K562 (cell line): ENCODE measurements around the gene CPNE9. TPM values are rescaled to one million over a fixed set of nuclear protein-coding genes. Genes with fewer than 3 reads are reported as not detected.

Source experiments
- ATAC-seq: fragments of 200-7000 bp; cut with Tn5 transposase; 3 replicates; pipeline ENCODE4 v1.9.1; 2020; ENCODE audit warnings: moderate library complexity
- BruUV-seq: library from RNA; stranded (reverse); fragments of 400-500 nt; replicated peaks from 2 replicates; lab custom pipeline; 2021; lab: Mats Ljungman, UMichigan
- CTCF ChIA-PET: fragments of 300-600 bp; formaldehyde crosslinking; extraction: SDS; loops from one replicate; lab custom pipeline; 2021; ENCODE audit warnings: low intra/inter-chr PET ratio; lab: Yijun Ruan, JAX
- POLR2A ChIA-PET: fragments of 300-600, 350-650 bp; sonication (Branson Sonifier 250); formaldehyde crosslinking; extraction: SDS; loops from one replicate; lab custom pipeline; 2021; ENCODE audit warnings: antibody characterized with exemption, inconsistent platforms; lab: Yijun Ruan, JAX
- DNase-seq, 4 experiments: peaks; one replicate each; pipeline versions ENCODE4 v3.0.0 to v3.0.0-alpha.2; 2011 to 2018; ENCODE audit warnings: low spot score in 3 of 4, mixed read lengths in 3 of 4; ENCODE audit errors: extremely low read depth in 1 of 4
- FAIRE-seq: peaks from 2 replicates; lab custom pipeline; 2011; peaks lifted over from hg19 to GRCh38; lab: Jason Lieb, UNC
- H2AFZ ChIP-seq: 2 replicates; pipeline ENCODE4 v1.6.0; 2011; ENCODE audit warnings: low read depth, low read length, control low read depth, inconsistent platforms
- H3K27ac ChIP-seq: fragments of 200-600 bp; 3 replicates; pipeline ENCODE4 v1.8.0; 2011; ENCODE audit warnings: low read depth, mild to moderate bottlenecking, control low read depth, inconsistent platforms, low read length, moderate library complexity, mixed read lengths; ENCODE audit errors: extremely low read depth
- H3K27me3 ChIP-seq, 2 experiments: fragments of 300-600 bp in 1 of 2; 2 replicates in 1 of 2; 3 replicates in 1 of 2; pipeline versions ENCODE4 v1.6.0 to v1.8.0; 2011; ENCODE audit warnings: inconsistent platforms in 2 of 2, low read length in 2 of 2, mild to moderate bottlenecking in 1 of 2, mixed read lengths in 1 of 2, moderate library complexity in 1 of 2; ENCODE audit not compliant: control insufficient read depth in 2 of 2, insufficient read depth in 2 of 2
- H3K36me3 ChIP-seq: fragments of 300-600 bp; 3 replicates; pipeline ENCODE4 v1.8.0; 2011; ENCODE audit warnings: mild to moderate bottlenecking, low read length, inconsistent platforms; ENCODE audit not compliant: control insufficient read depth, insufficient read depth
- H3K4me1 ChIP-seq, 2 experiments: fragments of 200-600 bp in 1 of 2; replicated peaks in 1 of 2; 2 replicates in 1 of 2; 3 replicates in 1 of 2; pipeline versions ENCODE4 v1.5.1 to v1.8.0; 2011; ENCODE audit warnings: inconsistent platforms in 2 of 2, low read length in 2 of 2, mild to moderate bottlenecking in 1 of 2, mixed read lengths in 1 of 2, moderate library complexity in 1 of 2; ENCODE audit not compliant: control insufficient read depth in 2 of 2, insufficient read depth in 2 of 2
- H3K4me2 ChIP-seq: 2 replicates; pipeline ENCODE4 v1.6.1; 2011; ENCODE audit warnings: low read length, control low read depth, inconsistent platforms, mixed read lengths; ENCODE audit not compliant: insufficient read depth
- H3K4me3 ChIP-seq: fragments of 200-600 bp; sonication (generic), shearing (Covaris generic); 2 replicates; pipeline ENCODE4 v1.5.1; 2016; ENCODE audit warnings: control low read depth, inconsistent platforms
- H3K79me2 ChIP-seq: fragments of 200-600 bp; 3 replicates; pipeline ENCODE4 v1.8.0; 2011; ENCODE audit warnings: low read length, inconsistent platforms; ENCODE audit not compliant: control insufficient read depth, insufficient read depth
- H3K9ac ChIP-seq, 2 experiments: 2 replicates each; pipeline versions ENCODE4 v1.6.0 to v1.6.1; 2011; ENCODE audit warnings: low read depth in 2 of 2, low read length in 2 of 2, control low read depth in 1 of 2, inconsistent platforms in 1 of 2, mild to moderate bottlenecking in 1 of 2, mixed read lengths in 1 of 2; ENCODE audit not compliant: insufficient read depth in 1 of 2
- H3K9me1 ChIP-seq: one replicate; pipeline ENCODE4 v1.6.0; 2011; ENCODE audit warnings: inconsistent platforms, mild to moderate bottlenecking, low read length, moderate library complexity; ENCODE audit not compliant: control insufficient read depth, insufficient read depth
- H3K9me3 ChIP-seq: replicated peaks from 2 replicates; pipeline ENCODE4 v1.5.1; 2011; ENCODE audit warnings: low read depth, low read length, inconsistent platforms; ENCODE audit not compliant: control insufficient read depth, insufficient read depth
- H4K20me1 ChIP-seq: replicated peaks from 2 replicates; pipeline ENCODE4 v1.6.1; 2011; ENCODE audit warnings: low read length, inconsistent platforms, mixed read lengths; ENCODE audit not compliant: control insufficient read depth, insufficient read depth
- BHLHE40 ChIP-seq: IDR thresholded peaks from 2 replicates; pipeline ENCODE4 v1.6.1; 2011; ENCODE audit warnings: low read length, improper control_type of control experiment
- CHD2 ChIP-seq: IDR thresholded peaks from 2 replicates; pipeline ENCODE4 v1.6.1; 2011; ENCODE audit warnings: low read depth, low read length
- EHMT2 ChIP-seq: fragments of 450-650 bp; IDR thresholded peaks from 2 replicates; pipeline ENCODE4 v1.6.1; 2018; ENCODE audit warnings: antibody characterized with exemption
- ELF4 ChIP-seq: fragments of 450-650 bp; formaldehyde crosslinking; IDR thresholded peaks from 2 replicates; pipeline ENCODE4 v1.4.0; 2022; ENCODE audit warnings: missing genetic modification characterization
- HDGF ChIP-seq: fragments of 450-650 bp; IDR thresholded peaks from 2 replicates; pipeline ENCODE4 v1.6.1; 2016
- OTX1 ChIP-seq: fragments of 450-650 bp; formaldehyde crosslinking; IDR thresholded peaks from 2 replicates; pipeline ENCODE4 v1.4.0; 2022; ENCODE audit warnings: mild to moderate bottlenecking
- SUPT5H ChIP-seq: fragments of 450-650 bp; IDR thresholded peaks from 2 replicates; pipeline ENCODE4 v1.6.1; 2016
- TOE1 ChIP-seq, 2 experiments: fragments of 450-650 bp in 1 of 2; sonication (generic) in 1 of 2; formaldehyde crosslinking in 1 of 2; IDR thresholded peaks; 2 replicates each; pipeline versions ENCODE4 v1.7.1 to v1.8.0; 2016 to 2022; ENCODE audit warnings: borderline replicate concordance in 2 of 2, mild to moderate bottlenecking in 2 of 2, antibody characterized with exemption in 1 of 2, inconsistent platforms in 1 of 2, low read depth in 1 of 2, missing genetic modification reagents in 1 of 2, moderate library complexity in 1 of 2
- WGBS: fragments of 100-300 bp; shearing (Covaris generic); methylation state at CpG from one replicate; pipeline ENCODE4 v1.1.6; 2016; ENCODE audit warnings: low coverage, mixed read lengths; ENCODE audit not compliant: insufficient coverage; ENCODE audit errors: missing lambda C conversion rate; 5-methylcytosine and 5-hydroxymethylcytosine counted together
- in situ Hi-C: fragments of 300-500 bp; cut with MboI; formaldehyde crosslinking; loops from 4 replicates; pipeline ENCODE4 v1.15.0; 2018; ENCODE audit warnings: inconsistent platforms, mixed read lengths
- intact Hi-C: fragments of 100-400 bp; cut with micrococcal nuclease; formaldehyde crosslinking; loops from 2 replicates; pipeline ENCODE4 v1.14.2; 2022
- polyA plus RNA-seq, 8 experiments: library from polyadenylated mRNA; depleted of rRNA in 4 of 8; stranded (reverse) in 5 of 8; unstranded in 3 of 8; fragments of >200 nt; fragmentation: Nextera tagmentation in 2 of 8; fragmentation: Illumina TruSeq in 1 of 8; extraction: Ambion mirVana in 2 of 8; extraction: Trizol in 1 of 8; gene quantifications; 2 replicates each; pipeline versions ENCODE4 v1.2.1 to v1.2.3, GENCODE V29; 2011 to 2014; ENCODE audit warnings: inconsistent platforms in 1 of 8, missing spikeins in 1 of 8
- total RNA-seq, 7 experiments: library from RNA; depleted of rRNA in 6 of 7; stranded (reverse); fragments of >200 nt in 6 of 7; fragmentation: Illumina TruSeq in 2 of 7; extraction: Trizol in 2 of 7; gene quantifications; 2 replicates each; pipeline versions ENCODE4 v1.2.1 to v1.2.3, GENCODE V29; 2011 to 2021; ENCODE audit warnings: low replicate concordance in 1 of 7
- TF ChIP-seq, protein P1 (sequence below): fragments of 450-650 bp; formaldehyde crosslinking; conservative IDR thresholded peaks from 2 replicates; pipeline ENCODE4 v1.4.0; 2022; ENCODE audit warnings: mild to moderate bottlenecking, missing genetic modification characterization
- TF ChIP-seq, protein P2 (sequence below): fragments of 450-650 bp; formaldehyde crosslinking; IDR thresholded peaks from 2 replicates; pipeline ENCODE4 v1.4.0; 2022; ENCODE audit warnings: missing genetic modification characterization
- TF ChIP-seq, protein P3 (sequence below): fragments of 450-650 bp; formaldehyde crosslinking; IDR thresholded peaks from 2 replicates; pipeline ENCODE4 v1.4.0; 2022; ENCODE audit warnings: missing genetic modification characterization

The CPNE9 gene
- total and polyA plus RNA-seq, 9 of the 15 experiments (the other 6 are each of a cell fraction or from before 2014, with no cell fraction given) = 0.22 to 0.56 (median 0.29) TPM; not detected in 3

DNA sequence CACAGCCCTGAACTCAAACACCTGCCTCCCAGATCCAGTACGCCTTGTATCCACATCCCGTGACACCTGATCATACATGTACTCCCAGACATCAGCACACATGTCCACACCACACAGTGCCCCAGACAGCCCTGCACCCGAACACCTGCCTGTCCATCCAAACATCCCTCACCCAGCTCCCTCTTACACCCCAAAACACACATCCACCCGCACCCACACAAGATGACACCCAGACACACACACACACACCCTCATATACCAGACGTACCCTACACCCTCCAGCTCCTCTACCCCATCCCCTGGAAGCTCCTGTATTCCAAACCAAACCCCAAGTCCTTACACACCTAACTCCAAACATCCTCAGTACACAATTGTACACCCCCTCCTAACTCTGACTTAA is 65.4 kb downstream of the CPNE9 start:
- H3K9ac ChIP-seq = peak overlapping the region in 1 of 2 experiments; percentile 48; a peak in 1 of 4 replicates
- no peaks in the 10 kb centered on the region for H3K9me1 ChIP-seq
- no peak overlapping the region for H3K27ac ChIP-seq
- H3K4me2 ChIP-seq = peak overlapping the region; percentile 71
- no peaks in the 10 kb centered on the region for H4K20me1 ChIP-seq
- H3K27me3 ChIP-seq = no peaks in the 10 kb centered on the region
- H3K79me2 ChIP-seq = no peaks in the 10 kb centered on the region
- POLR2A ChIA-PET = interaction anchor here (0.8 to 1.3 kb wide), 4 partner anchors 11 to 17 kb away, joined by 3 to 6 read pairs (median 4); no protein-coding TSS in a partner anchor
- H3K36me3 ChIP-seq = no peaks in the 10 kb centered on the region
- no peak for ATAC-seq
- BruUV-seq = no TSS peak
- peak overlapping the region; percentile 37; the same call in 1 of the 2 replicates for H3K4me3 ChIP-seq
- in situ Hi-C loops = no loop called here
- no peak for DNase-seq
- CTCF ChIA-PET = no interaction called here
- H3K9me3 ChIP-seq = no peaks in the 10 kb centered on the region
- no peak overlapping the region for H2AFZ ChIP-seq
- TF ChIP-seq BHLHE40 (no peak), EHMT2 (0 out of 2 replicates have a peak, but pooled peaks have one; percentile 27), OTX1 (CRISPR knock-in tag) (0 out of 2 replicates have a peak, but pooled peaks have one; percentile 17), CHD2 (no peak), TOE1 (IDR thresholded peaks at IDR 0.05; ENCODE audit: borderline replicate concordance) (no peak), TOE1 (CRISPR knock-in tag; IDR thresholded peaks at IDR 0.05; ENCODE audit: borderline replicate concordance, low read depth) (no peak), HDGF (0 out of 2 replicates have a peak, but pooled peaks have one; percentile 56), ELF4 (CRISPR knock-in tag) (peak; percentile 66; the same call in 1 of the 2 replicates), SUPT5H (peak; percentile 49; the same call in 1 of the 2 replicates)
- TF ChIP-seq, protein P1, sequence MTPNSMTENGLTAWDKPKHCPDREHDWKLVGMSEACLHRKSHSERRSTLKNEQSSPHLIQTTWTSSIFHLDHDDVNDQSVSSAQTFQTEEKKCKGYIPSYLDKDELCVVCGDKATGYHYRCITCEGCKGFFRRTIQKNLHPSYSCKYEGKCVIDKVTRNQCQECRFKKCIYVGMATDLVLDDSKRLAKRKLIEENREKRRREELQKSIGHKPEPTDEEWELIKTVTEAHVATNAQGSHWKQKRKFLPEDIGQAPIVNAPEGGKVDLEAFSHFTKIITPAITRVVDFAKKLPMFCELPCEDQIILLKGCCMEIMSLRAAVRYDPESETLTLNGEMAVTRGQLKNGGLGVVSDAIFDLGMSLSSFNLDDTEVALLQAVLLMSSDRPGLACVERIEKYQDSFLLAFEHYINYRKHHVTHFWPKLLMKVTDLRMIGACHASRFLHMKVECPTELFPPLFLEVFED = 0 out of 2 replicates have a peak, but pooled peaks have one; percentile 53
- TF ChIP-seq, protein P2, sequence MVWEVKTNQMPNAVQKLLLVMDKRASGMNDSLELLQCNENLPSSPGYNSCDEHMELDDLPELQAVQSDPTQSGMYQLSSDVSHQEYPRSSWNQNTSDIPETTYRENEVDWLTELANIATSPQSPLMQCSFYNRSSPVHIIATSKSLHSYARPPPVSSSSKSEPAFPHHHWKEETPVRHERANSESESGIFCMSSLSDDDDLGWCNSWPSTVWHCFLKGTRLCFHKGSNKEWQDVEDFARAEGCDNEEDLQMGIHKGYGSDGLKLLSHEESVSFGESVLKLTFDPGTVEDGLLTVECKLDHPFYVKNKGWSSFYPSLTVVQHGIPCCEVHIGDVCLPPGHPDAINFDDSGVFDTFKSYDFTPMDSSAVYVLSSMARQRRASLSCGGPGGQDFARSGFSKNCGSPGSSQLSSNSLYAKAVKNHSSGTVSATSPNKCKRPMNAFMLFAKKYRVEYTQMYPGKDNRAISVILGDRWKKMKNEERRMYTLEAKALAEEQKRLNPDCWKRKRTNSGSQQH = peak; percentile 91
- TF ChIP-seq, protein P3, sequence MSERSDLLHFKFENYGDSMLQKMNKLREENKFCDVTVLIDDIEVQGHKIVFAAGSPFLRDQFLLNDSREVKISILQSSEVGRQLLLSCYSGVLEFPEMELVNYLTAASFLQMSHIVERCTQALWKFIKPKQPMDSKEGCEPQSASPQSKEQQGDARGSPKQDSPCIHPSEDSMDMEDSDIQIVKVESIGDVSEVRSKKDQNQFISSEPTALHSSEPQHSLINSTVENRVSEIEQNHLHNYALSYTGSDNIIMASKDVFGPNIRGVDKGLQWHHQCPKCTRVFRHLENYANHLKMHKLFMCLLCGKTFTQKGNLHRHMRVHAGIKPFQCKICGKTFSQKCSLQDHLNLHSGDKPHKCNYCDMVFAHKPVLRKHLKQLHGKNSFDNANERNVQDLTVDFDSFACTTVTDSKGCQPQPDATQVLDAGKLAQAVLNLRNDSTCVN (CRISPR knock-in tag) = 0 out of 2 replicates have a peak, but pooled peaks have one; percentile 65
- H3K4me1 ChIP-seq = peaks cover 0 to 19% of the 10 kb centered on the region in 2 experiments; a peak in 3 of 5 replicates
- intact Hi-C loops = no loop called here
- WGBS = 71% methylated on average over 5 of the region's 5 CpGs
- FAIRE-seq = peak; percentile 82
